HepG2 (cell line): Measurements from ENCODE around the gene SNX30. TPM values are rescaled to one million over a fixed set of nuclear protein-coding genes. Genes with fewer than 3 reads are reported as not detected.

Source experiments
- ATAC-seq: fragments of 200-7000 bp; cut with Tn5 transposase; 3 replicates; pipeline ENCODE4 v1.9.1; 2020; ENCODE audit warnings: mild to moderate bottlenecking, moderate library complexity
- BruUV-seq: library from RNA; stranded (reverse); fragments of 400-500 nt; replicated peaks from 2 replicates; lab custom pipeline; 2021; lab: Mats Ljungman, UMichigan
- CTCF ChIA-PET: fragments of 300-600 bp; formaldehyde crosslinking; extraction: SDS; loops from one replicate; lab custom pipeline; 2021; ENCODE audit warnings: low total read pairs, inconsistent platforms, low intra/inter-chr PET ratio; lab: Yijun Ruan, JAX
- POLR2A ChIA-PET: fragments of 350-600 bp; sonication (Branson Sonifier 250); formaldehyde crosslinking; loops from one replicate; lab custom pipeline; 2020; ENCODE audit warnings: antibody characterized with exemption, inconsistent platforms; lab: Yijun Ruan, JAX
- DNase-seq: peaks from one replicate; pipeline ENCODE4 v3.0.0-alpha.2; 2015; ENCODE audit warnings: low spot score
- FAIRE-seq: peaks from 3 replicates; lab custom pipeline; 2011; peaks lifted over from hg19 to GRCh38; lab: Jason Lieb, UNC
- H2AFZ ChIP-seq: one replicate; pipeline ENCODE4 v1.6.1; 2011; ENCODE audit warnings: low read length, inconsistent platforms
- H3K27ac ChIP-seq: fragments of 300-600 bp; 3 replicates; pipeline ENCODE4 v1.8.0; 2011; ENCODE audit warnings: mixed run types, mild to moderate bottlenecking, mixed read lengths, low read length, inconsistent platforms; ENCODE audit not compliant: insufficient read depth; ENCODE audit errors: extremely low read length
- H3K27me3 ChIP-seq, 2 experiments: fragments of 200-600 bp in 1 of 2; 2 replicates in 1 of 2; 3 replicates in 1 of 2; pipeline versions ENCODE4 v1.6.0 to v1.8.0; 2011; ENCODE audit warnings: low read length in 2 of 2, mild to moderate bottlenecking in 2 of 2, moderate library complexity in 2 of 2, inconsistent platforms in 1 of 2; ENCODE audit not compliant: insufficient read depth in 2 of 2, control insufficient read depth in 1 of 2
- H3K36me3 ChIP-seq, 2 experiments: fragments of 200-600 bp in 1 of 2; replicated peaks in 1 of 2; 2 replicates in 1 of 2; 3 replicates in 1 of 2; pipeline versions ENCODE4 v1.5.1 to v1.8.0; 2011; ENCODE audit warnings: low read length in 2 of 2, inconsistent platforms in 1 of 2; ENCODE audit not compliant: insufficient read depth in 2 of 2, control insufficient read depth in 1 of 2
- H3K4me1 ChIP-seq: 2 replicates; pipeline ENCODE4 v1.5.1; 2012; ENCODE audit warnings: low read length, inconsistent platforms; ENCODE audit not compliant: insufficient read depth
- H3K4me2 ChIP-seq: 2 replicates; pipeline ENCODE4 v1.6.0; 2011; ENCODE audit warnings: low read depth, low read length, inconsistent platforms
- H3K4me3 ChIP-seq, 3 experiments: fragments of 200-600 bp in 1 of 3; sonication (generic), shearing (Covaris generic) in 1 of 3; replicated peaks in 1 of 3; 2 replicates each; pipeline ENCODE4 v1.5.1; 2011 to 2016; ENCODE audit warnings: low read length in 3 of 3, inconsistent platforms in 2 of 3, low read depth in 2 of 3, mild to moderate bottlenecking in 2 of 3, control low read depth in 1 of 3, mixed read lengths in 1 of 3; ENCODE audit not compliant: insufficient read depth in 1 of 3
- H3K79me2 ChIP-seq: one replicate; pipeline ENCODE4 v1.6.1; 2011; ENCODE audit warnings: low read length, inconsistent platforms; ENCODE audit not compliant: insufficient read depth
- H3K9ac ChIP-seq: 2 replicates; pipeline ENCODE4 v1.6.0; 2011; ENCODE audit warnings: mild to moderate bottlenecking, low read depth, low read length, inconsistent platforms; ENCODE audit not compliant: insufficient read depth
- H3K9me3 ChIP-seq: 2 replicates; pipeline ENCODE4 v1.5.1; 2012; ENCODE audit warnings: mild to moderate bottlenecking, low read length
- H4K20me1 ChIP-seq: 2 replicates; pipeline ENCODE4 v1.6.0; 2011; ENCODE audit warnings: inconsistent platforms, mild to moderate bottlenecking, low read length, moderate library complexity; ENCODE audit not compliant: insufficient read depth
- ARHGAP35 ChIP-seq: sonication (generic); formaldehyde crosslinking; IDR thresholded peaks from 2 replicates; pipeline ENCODE4 v1.9.0; 2022; ENCODE audit warnings: mild to moderate bottlenecking, inconsistent platforms, moderate library complexity, missing genetic modification reagents, borderline replicate concordance
- BHLHE40 ChIP-seq: IDR thresholded peaks from 2 replicates; pipeline ENCODE4 v1.6.1; 2011; ENCODE audit warnings: low read length, improper control_type of control experiment
- CC2D1A ChIP-seq: sonication (generic); formaldehyde crosslinking; IDR thresholded peaks from 2 replicates; pipeline ENCODE4 v1.8.1; 2023; ENCODE audit warnings: mild to moderate bottlenecking, missing genetic modification reagents
- GPN1 ChIP-seq: sonication (generic); formaldehyde crosslinking; IDR thresholded peaks from 2 replicates; pipeline ENCODE4 v1.5.1; 2020; ENCODE audit warnings: missing genetic modification reagents, borderline replicate concordance
- GRHL1 ChIP-seq: sonication (generic); formaldehyde crosslinking; conservative IDR thresholded peaks from 2 replicates; pipeline ENCODE4 v1.8.0; 2022; ENCODE audit warnings: missing genetic modification reagents
- HDAC2 ChIP-seq: sonication (generic); formaldehyde crosslinking; IDR thresholded peaks from 2 replicates; pipeline ENCODE4 v1.4.0; 2020; ENCODE audit warnings: missing genetic modification reagents
- HNF4A ChIP-seq: sonication (generic); formaldehyde crosslinking; IDR thresholded peaks from 2 replicates; pipeline ENCODE4 v1.4.0; 2020; ENCODE audit warnings: missing genetic modification reagents
- NONO ChIP-seq, 2 experiments: fragments of 450-650 bp in 1 of 2; sonication (generic) in 1 of 2; formaldehyde crosslinking in 1 of 2; IDR thresholded peaks in 1 of 2; conservative IDR thresholded peaks in 1 of 2; 2 replicates each; pipeline versions ENCODE4 v1.6.1 to v1.8.0; 2017 to 2022; ENCODE audit warnings: mild to moderate bottlenecking in 1 of 2, missing genetic modification reagents in 1 of 2, moderate library complexity in 1 of 2
- NR2F1 ChIP-seq, 2 experiments: fragments of 450-650 bp in 1 of 2; formaldehyde crosslinking in 1 of 2; IDR thresholded peaks; 2 replicates each; pipeline versions ENCODE4 v1.5.0 to v1.6.1; 2016 to 2020; ENCODE audit warnings: mild to moderate bottlenecking in 1 of 2, missing compliant biosample characterization in 1 of 2, missing genetic modification reagents in 1 of 2, moderate library complexity in 1 of 2
- RXRA ChIP-seq: sonication (generic); formaldehyde crosslinking; IDR thresholded peaks from 2 replicates; pipeline ENCODE4 v1.5.1; 2020; ENCODE audit warnings: missing genetic modification reagents
- RXRB ChIP-seq: IDR thresholded peaks from 2 replicates; pipeline ENCODE4 v1.6.1; 2016; ENCODE audit warnings: borderline replicate concordance, missing genetic modification reagents, missing compliant biosample characterization
- SKI ChIP-seq: fragments of 450-650 bp; IDR thresholded peaks from one replicate; pipeline ENCODE4 v1.6.1; 2018; ENCODE audit warnings: mild to moderate bottlenecking; ENCODE audit not compliant: partially characterized antibody
- TEAD3 ChIP-seq: optimal IDR thresholded peaks from 2 replicates; pipeline ENCODE3; 2016; ENCODE audit warnings: borderline replicate concordance
- U2AF1 ChIP-seq: fragments of 200-400 bp; formaldehyde crosslinking; optimal IDR thresholded peaks from 2 replicates; pipeline ENCODE3; 2017; ENCODE audit warnings: mild to moderate bottlenecking, low read depth, low read length
- ZNF18 ChIP-seq: sonication (generic); formaldehyde crosslinking; IDR thresholded peaks from 2 replicates; pipeline ENCODE4 v1.8.0; 2022; ENCODE audit warnings: mild to moderate bottlenecking, missing genetic modification reagents; ENCODE audit not compliant: insufficient replicate concordance
- ZNF280B ChIP-seq: sonication (generic); formaldehyde crosslinking; IDR thresholded peaks from 2 replicates; pipeline ENCODE4 v1.5.0; 2020; ENCODE audit warnings: missing genetic modification reagents, mild to moderate bottlenecking, borderline replicate concordance
- ZNF317 ChIP-seq: sonication (generic); formaldehyde crosslinking; IDR thresholded peaks from 2 replicates; pipeline ENCODE4 v1.5.0; 2020; ENCODE audit warnings: mild to moderate bottlenecking, missing genetic modification reagents
- ZNF589 ChIP-seq: sonication (generic); formaldehyde crosslinking; conservative IDR thresholded peaks from 2 replicates; pipeline ENCODE4 v1.8.0; 2022; ENCODE audit warnings: mild to moderate bottlenecking, moderate library complexity, missing genetic modification reagents
- ZNF616 ChIP-seq: sonication (generic); formaldehyde crosslinking; IDR thresholded peaks from 2 replicates; pipeline ENCODE4 v1.5.0; 2020; ENCODE audit warnings: low read depth, mild to moderate bottlenecking, missing genetic modification reagents
- ZNF724P ChIP-seq: sonication (generic); formaldehyde crosslinking; IDR thresholded peaks from 2 replicates; pipeline ENCODE4 v1.8.0; 2022; ENCODE audit warnings: missing genetic modification reagents, borderline replicate concordance
- ZSCAN9 ChIP-seq: IDR thresholded peaks from 2 replicates; pipeline ENCODE4 v1.6.1; 2016; ENCODE audit warnings: borderline replicate concordance
- WGBS: methylation state at CpG from one replicate; pipeline ENCODE4 v1.1.6; 2017; ENCODE audit warnings: low lambda C conversion rate; 5-methylcytosine and 5-hydroxymethylcytosine counted together
- in situ Hi-C: cut with HindIII; loops from 2 replicates; pipeline ENCODE4 v1.10.0; 2017; ENCODE audit warnings: low pct_unique_long_range_greater_than_20kb; ENCODE audit not compliant: extremely low pct_ligation_motif_present
- intact Hi-C: fragments of 100-400 bp; cut with micrococcal nuclease; formaldehyde crosslinking; loops from one replicate; pipeline ENCODE4 v1.10.0; 2022; ENCODE audit not compliant: unreplicated experiment
- polyA plus RNA-seq, 8 experiments: library from polyadenylated mRNA; depleted of rRNA in 3 of 8; stranded (reverse) in 7 of 8; unstranded in 1 of 8; fragments of >200 nt; fragmentation: Illumina TruSeq in 4 of 8; extraction: Trizol in 4 of 8; gene quantifications; 2 replicates each; pipeline versions ENCODE4 v1.2.1 to v1.2.3, GENCODE V29; 2011 to 2016; ENCODE audit warnings: low read depth in 4 of 8, missing spikeins in 1 of 8, mixed read lengths in 1 of 8; ENCODE audit not compliant: insufficient read depth in 1 of 8
- total RNA-seq, 5 experiments: library from RNA; depleted of rRNA; stranded (reverse); fragments of >200 nt; fragmentation: Illumina TruSeq; extraction: Trizol; gene quantifications; 2 replicates each; pipeline ENCODE4 v1.2.3, GENCODE V29; 2016; ENCODE audit warnings: low read depth in 1 of 5

Gene SNX30
- total and polyA plus RNA-seq, 2 of the 13 experiments (the other 11 are each of a cell fraction or from before 2014, with no cell fraction given) = 4.4 to 12.4 TPM

- no peaks in the 10 kb centered on the region for H4K20me1 ChIP-seq
- intact Hi-C loops = no loop called here
- no peak overlapping the region for H2AFZ ChIP-seq
- DNase-seq (peak; percentile 54), FAIRE-seq (peak; percentile 40), ATAC-seq (peak; percentile 82)
- H3K27me3 ChIP-seq = no peaks in the 10 kb centered on the region; a peak in 2 of 5 replicates
- CTCF ChIA-PET = interaction anchor here (1.1 kb wide), 1 partner anchor 60 kb away, joined by 3 read pairs; no protein-coding TSS in a partner anchor
- peaks cover 22% of the 10 kb centered on the region for H3K4me1 ChIP-seq
- WGBS = 4% methylated on average over 4 of the region's 4 CpGs
- in situ Hi-C loops = no loop called here
- peak overlapping the region; percentile 53 for H3K4me2 ChIP-seq
- no peaks in the 10 kb centered on the region for H3K9me3 ChIP-seq
- POLR2A ChIA-PET = no interaction called here
- H3K36me3 ChIP-seq = no peaks in the 10 kb centered on the region
- no peaks in the 10 kb centered on the region for H3K79me2 ChIP-seq
- H3K4me3 ChIP-seq = no peak overlapping the region; a peak in 1 of 6 replicates
- no TSS peak for BruUV-seq
- H3K27ac ChIP-seq = no peak overlapping the region
- no peak overlapping the region for H3K9ac ChIP-seq
- TF ChIP-seq TEAD3 (peak; percentile 53), NR2F1 (CRISPR knock-in tag; IDR thresholded peaks at IDR 0.05) (peak in 1 of 2 experiments; percentile 35; a peak in 1 of 4 replicates), GPN1 (CRISPR knock-in tag) (no peak), RXRB (CRISPR knock-in tag) (0 out of 2 replicates have a peak, but pooled peaks have one; percentile 47), ZNF280B (no peak), RXRA (peak; percentile 78), ZNF724P (CRISPR knock-in tag) (no peak), SKI (no peak), U2AF1 (no peak), ARHGAP35 (no peak), HDAC2 (CRISPR knock-in tag) (no peak), ZSCAN9 (CRISPR knock-in tag) (no peak), BHLHE40 (peak; percentile 43; the same call in 1 of the 2 replicates), GRHL1 (CRISPR knock-in tag) (no peak), NONO (IDR thresholded peaks at IDR 0.05) (no peak), NONO (CRISPR knock-in tag; conservative IDR thresholded peaks at IDR 0.05) (no peak), ZNF616 (CRISPR knock-in tag) (no peak), ZNF18 (CRISPR knock-in tag) (no peak), CC2D1A (CRISPR knock-in tag) (no peak), HNF4A (CRISPR knock-in tag) (peak; percentile 36; the same call in 1 of the 2 replicates), ZNF589 (no peak), ZNF317 (CRISPR knock-in tag) (peak; percentile 65; the same call in 1 of the 2 replicates)
These were observed 154.5 kb downstream of the SNX30 start for GRCh38 chr9:112905084-112905483.
